Activated CD4-positive, alpha-beta T cell treated with anti-CD3 and anti-CD28 coated beads, Interleukin-2, amount 10 ng/mL, durations not matched to agents 7 days and 5 days (primary cell): ENCODE data around the gene PRH1. TPM values are rescaled to one million over a fixed set of nuclear protein-coding genes. Genes with fewer than 3 reads are reported as not detected.

ENCODE experiments used
- total RNA-seq, 2 experiments: library from RNA; stranded (reverse); gene quantifications; one replicate each; pipeline ENCODE4 v1.2.3, GENCODE V29; 2021

The PRH1 gene
- total RNA-seq, 2 experiments from 2014 or later = 21.7 to 24.5 TPM

Other genes with a start within 250 kb of the PRH1 start
- under 1 TPM; 0.17 to 0.35 TPM for gene STYK1, start 210.2 kb downstream of the PRH1 start, total RNA-seq
- gene YBX3, start 160.9 kb downstream of the PRH1 start, total RNA-seq = 10 to 100 TPM; 27.1 to 31.4 TPM
- not detected for gene TAS2R7, start 81.6 kb downstream of the PRH1 start, total RNA-seq
- gene TAS2R8, start 77.0 kb downstream of the PRH1 start, total RNA-seq = not detected
- not detected for gene TAS2R9, start 74.1 kb downstream of the PRH1 start, total RNA-seq
- under 1 TPM; 0.25 to 0.46 TPM for gene TAS2R10, start 57.9 kb downstream of the PRH1 start, total RNA-seq
- 1 to 10 TPM; 1.9 to 2.5 TPM for gene PRR4, start 34.8 kb downstream of the PRH1 start, total RNA-seq
- 1 to 10 TPM; 1.0 to 1.1 TPM for gene TAS2R13, start 25.3 kb upstream of the PRH1 start, total RNA-seq
- not detected for gene PRH2, start 45.0 kb upstream of the PRH1 start, total RNA-seq
- 1 to 10 TPM; 2.1 to 2.9 TPM for gene TAS2R14, start 55.0 kb upstream of the PRH1 start, total RNA-seq
- 1 to 10 TPM in 1 of 2 experiments, under 1 TPM in 1; 0.60 to 1.1 TPM for gene TAS2R50, start 102.7 kb upstream of the PRH1 start, total RNA-seq
- gene TAS2R20, start 114.0 kb upstream of the PRH1 start, total RNA-seq = 1 to 10 TPM; 1.6 to 2.1 TPM
- gene TAS2R19, start 138.4 kb upstream of the PRH1 start, total RNA-seq = 1 to 10 TPM; 3.0 to 3.1 TPM
- gene TAS2R31, start 147.2 kb upstream of the PRH1 start, total RNA-seq = 1 to 10 TPM; 1.6 to 3.0 TPM
- gene TAS2R46, start 178.0 kb upstream of the PRH1 start, total RNA-seq = 1 to 10 TPM in 1 of 2 experiments, under 1 TPM in 1; 0.97 to 1.2 TPM
- 1 to 10 TPM; 1.7 to 1.9 TPM for gene TAS2R43, start 208.1 kb upstream of the PRH1 start, total RNA-seq